CD1c-positive myeloid dendritic cell (primary cell): Measurements from ENCODE around the gene SLC50A1.

ENCODE experiments used
- DNase-seq: peaks from one replicate; pipeline ENCODE4 v3.0.0-alpha.2; 2016; ENCODE audit errors: extremely low spot score

Gene SLC50A1

GRCh38 chr1:155184351-155184811 is 48.7 kb downstream of the SLC50A1 start:
- DNase-seq, result no peak

GRCh38 chr1:155184835-155185782 is 49.5 kb downstream of the SLC50A1 start:
- DNase-seq, result peak; percentile 91

GRCh38 chr1:155185783-155186066 is 50.1 kb downstream of the SLC50A1 start:
- DNase-seq, result no peak

GRCh38 chr1:155186067-155186793 is 50.6 kb downstream of the SLC50A1 start:
- no peak for DNase-seq

- no peak for DNase-seq
Observed at GRCh38 chr1:155186794-155187455, 51.3 kb downstream of the SLC50A1 start.

GRCh38 chr1:155187456-155187891 is 51.8 kb downstream of the SLC50A1 start:
- DNase-seq, result no peak

- DNase-seq, result no peak
Observed at GRCh38 chr1:155188268-155188667, 52.6 kb downstream of the SLC50A1 start.
